Uterus (tissue), 4 donors: ENCODE measurements around the gene NELFB. TPM values are rescaled to one million over a fixed set of nuclear protein-coding genes. Genes with fewer than 3 reads are reported as not detected.
A peak's percentile ranks its signal among the peaks of the same experiment; 100 is the strongest.

ENCODE experiments used
- DNase-seq, 2 donors: peaks; one replicate each; pipeline ENCODE4 v3.0.0-alpha.2; 2019 to 2020
- H3K27ac ChIP-seq, 2 donors: fragments of 200-600 bp; sonication (generic); 1 replicate in 1 of 2; 2 replicates in 1 of 2; pipeline ENCODE4 v1.5.1; 2016 to 2018
- H3K27me3 ChIP-seq, 2 donors: fragments of 200-600 bp; sonication (generic); one replicate each; pipeline ENCODE4 v1.5.1; 2018 to 2019; ENCODE audit warnings: control low read depth in 1 of 2
- H3K36me3 ChIP-seq, 2 donors: fragments of 200-600 bp; sonication (generic); one replicate each; pipeline ENCODE4 v1.5.1; 2019; ENCODE audit warnings: control low read depth in 1 of 2
- H3K4me1 ChIP-seq, 2 donors: fragments of 200-600 bp; sonication (generic); one replicate each; pipeline ENCODE4 v1.5.1; 2018 to 2019; ENCODE audit warnings: control low read depth in 1 of 2
- H3K4me3 ChIP-seq, 2 donors: fragments of 200-600 bp; sonication (generic); 1 replicate in 1 of 2; 2 replicates in 1 of 2; pipeline ENCODE4 v1.5.1; 2018 to 2019; ENCODE audit warnings: mild to moderate bottlenecking in 1 of 2
- H3K9me3 ChIP-seq, 2 donors: fragments of 200-600 bp; sonication (generic); one replicate each; pipeline ENCODE4 v1.5.1; 2019; ENCODE audit warnings: control low read depth in 1 of 2
- POLR2A ChIP-seq, 2 donors: fragments of 450-650 bp; IDR thresholded peaks; one replicate each; pipeline ENCODE4 v1.6.1; 2016; ENCODE audit warnings: antibody characterized with exemption in 2 of 2, mild to moderate bottlenecking in 1 of 2, moderate library complexity in 1 of 2
- intact Hi-C: fragments of 100-400 bp; cut with DNase I; formaldehyde crosslinking; loops from one replicate; pipeline ENCODE4 v1.15.1; 2023; ENCODE audit warnings: low total_unique reads
- total RNA-seq, 4 donors: library from RNA; depleted of rRNA in 3 of 4; stranded (reverse); fragments of >200 nt in 3 of 4; gene quantifications; one replicate each; pipeline versions ENCODE4 v1.1.0 to v1.2.4, GENCODE V29; 2014 to 2023
- TF ChIP-seq, protein P1 (sequence below), 4 experiments: fragments of 200-600 bp in 2 of 4; fragments of 450-650 bp in 2 of 4; sonication (generic) in 2 of 4; IDR thresholded peaks; one replicate each; pipeline ENCODE4 v1.5.1; 2016 to 2019; ENCODE audit warnings: antibody characterized with exemption in 4 of 4, mild to moderate bottlenecking in 2 of 4, moderate library complexity in 1 of 4
- donor health status: DM: yes; HTN: yes; CAD: no.

The NELFB gene
- total RNA-seq, 4 donors from 2014 or later = 17.1 to 46.5 (median 43.2) TPM

DNA sequence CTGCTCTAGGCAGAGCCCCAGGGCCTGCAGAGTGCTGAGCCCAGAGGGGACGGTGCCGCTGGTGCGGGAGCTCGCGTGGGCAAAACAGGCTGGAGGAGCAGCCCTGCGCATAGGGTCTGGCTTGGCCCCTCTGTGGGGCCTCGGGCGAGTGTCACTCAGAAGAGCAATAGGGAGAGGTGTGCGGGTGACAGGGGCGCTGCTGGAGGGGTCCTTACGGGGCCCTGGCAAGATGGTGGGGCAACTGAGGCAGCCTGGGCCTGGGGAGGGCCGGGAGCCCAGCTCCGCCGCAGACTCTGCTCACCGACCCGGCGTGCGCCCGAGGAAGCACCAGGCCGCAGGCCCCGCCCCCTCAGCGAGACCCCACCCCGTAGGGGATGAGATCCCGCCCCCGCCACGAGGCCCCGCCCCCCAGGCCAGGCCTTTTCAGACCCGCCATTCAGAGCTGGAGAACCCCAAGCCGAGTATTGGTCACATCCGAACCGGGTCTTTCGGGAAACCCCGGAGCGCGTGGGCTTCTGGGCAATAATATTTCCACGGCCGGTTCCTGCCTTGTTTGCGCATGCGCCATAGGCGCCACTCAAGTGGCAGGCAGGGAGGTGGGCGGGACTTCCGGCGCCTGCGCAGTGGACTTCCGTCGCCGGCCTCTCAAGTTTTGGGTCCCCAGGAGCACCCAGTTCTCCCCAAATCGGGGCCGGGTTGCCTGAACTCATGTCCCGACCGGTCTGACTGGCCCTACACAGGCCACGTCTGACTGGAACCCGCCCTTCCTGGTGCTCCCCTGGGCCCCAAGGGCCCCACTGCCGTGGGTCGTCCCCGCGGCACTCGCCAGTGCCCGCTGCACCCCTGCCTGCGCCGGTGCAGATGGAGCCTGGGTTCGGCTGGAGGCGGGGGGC, 31.8 kb upstream of the NELFB start:
- peak; percentile 13 to 67 for TF ChIP-seq POLR2A (IDR thresholded peaks at IDR 0.05)
- TF ChIP-seq, protein P1, sequence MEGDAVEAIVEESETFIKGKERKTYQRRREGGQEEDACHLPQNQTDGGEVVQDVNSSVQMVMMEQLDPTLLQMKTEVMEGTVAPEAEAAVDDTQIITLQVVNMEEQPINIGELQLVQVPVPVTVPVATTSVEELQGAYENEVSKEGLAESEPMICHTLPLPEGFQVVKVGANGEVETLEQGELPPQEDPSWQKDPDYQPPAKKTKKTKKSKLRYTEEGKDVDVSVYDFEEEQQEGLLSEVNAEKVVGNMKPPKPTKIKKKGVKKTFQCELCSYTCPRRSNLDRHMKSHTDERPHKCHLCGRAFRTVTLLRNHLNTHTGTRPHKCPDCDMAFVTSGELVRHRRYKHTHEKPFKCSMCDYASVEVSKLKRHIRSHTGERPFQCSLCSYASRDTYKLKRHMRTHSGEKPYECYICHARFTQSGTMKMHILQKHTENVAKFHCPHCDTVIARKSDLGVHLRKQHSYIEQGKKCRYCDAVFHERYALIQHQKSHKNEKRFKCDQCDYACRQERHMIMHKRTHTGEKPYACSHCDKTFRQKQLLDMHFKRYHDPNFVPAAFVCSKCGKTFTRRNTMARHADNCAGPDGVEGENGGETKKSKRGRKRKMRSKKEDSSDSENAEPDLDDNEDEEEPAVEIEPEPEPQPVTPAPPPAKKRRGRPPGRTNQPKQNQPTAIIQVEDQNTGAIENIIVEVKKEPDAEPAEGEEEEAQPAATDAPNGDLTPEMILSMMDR (IDR thresholded peaks at IDR 0.05) = peak in 1 of 4 experiments; percentile 38
- intact Hi-C loops = loop anchor here (10.0 kb wide), 1 partner anchor 109 kb away; the partner anchor contains the start of gene DPP7
- peak; percentile 98 to 99 for DNase-seq
- H3K4me3 ChIP-seq = peak overlapping the region; percentile 58 to 63
- peaks cover 3 to 4% of the 10 kb centered on the region in 2 donors for H3K27me3 ChIP-seq
- H3K4me1 ChIP-seq = peaks cover 0 to 13% of the 10 kb centered on the region in 2 donors
- peak overlapping the region; percentile 76 to 90 for H3K27ac ChIP-seq
- H3K36me3 ChIP-seq = no peaks in the 10 kb centered on the region
- no peaks in the 10 kb centered on the region for H3K9me3 ChIP-seq

DNA sequence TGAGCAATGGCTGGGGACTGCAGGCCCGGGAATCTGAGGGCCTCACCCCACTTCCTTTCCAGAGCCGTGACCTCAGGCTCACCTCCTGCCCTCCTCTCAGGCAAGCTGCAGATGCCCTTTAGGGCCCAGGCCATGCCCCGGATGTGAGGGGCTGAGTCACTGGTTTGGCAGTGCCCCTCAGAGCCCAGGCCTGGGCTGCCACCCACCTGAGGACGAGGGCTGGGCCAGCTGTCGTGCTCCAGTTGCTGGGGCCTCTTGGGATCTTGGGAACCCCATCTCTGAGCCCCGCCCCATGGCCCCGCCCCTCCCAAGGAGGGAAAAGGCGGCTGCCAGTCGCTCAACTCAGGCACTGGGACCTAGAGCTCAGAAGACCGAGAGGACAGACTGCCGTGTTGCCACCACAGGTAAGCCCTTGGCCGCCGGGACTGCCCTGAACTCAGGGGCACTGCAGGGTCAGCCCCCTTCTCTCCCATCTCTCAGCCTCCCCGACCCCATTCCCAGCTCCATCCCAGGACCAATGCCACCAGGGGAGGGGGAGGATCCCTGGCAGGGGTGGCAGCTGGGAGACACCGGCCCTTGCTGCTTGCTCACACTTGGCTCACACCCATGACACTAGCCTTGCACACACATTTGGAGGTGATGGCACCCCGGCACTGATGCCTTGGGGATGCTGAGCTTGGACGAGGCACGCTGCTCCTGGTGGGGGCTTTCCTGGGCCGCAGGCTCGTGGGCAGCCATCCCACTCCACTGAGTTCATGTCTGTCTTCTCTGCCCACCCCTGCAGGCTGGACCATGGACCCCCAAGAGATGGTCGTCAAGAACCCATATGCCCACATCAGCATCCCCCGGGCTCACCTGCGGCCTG, 30.1 kb upstream of the NELFB start, which contains the start of gene CYSRT1:
Gene CYSRT1 (plus strand): TSS at position 345 of the 865 bp plus-strand sequence. CDS start 448 bp downstream, at position 793.
- Histone ChIP-seq H3K4me3 (peak within 1 kb of the TSS; percentile 58 to 63), H3K27ac (peak within 1 kb of the TSS; percentile 76 to 90), H3K4me1 (peaks cover 0 to 13% of the 10 kb centered on the region in 2 donors), H3K9me3 (no peaks in the 10 kb centered on the region), H3K36me3 (no peaks in the 10 kb centered on the region), H3K27me3 (peaks cover 9 to 20% of the 10 kb centered on the region in 2 donors)
- intact Hi-C loops = loop anchor here (10.0 kb wide), 1 partner anchor 110 kb away; the partner anchor contains the start of gene DPP7
- DNase-seq = no peak
- TF ChIP-seq POLR2A (IDR thresholded peaks at IDR 0.05) = no peak
- TF ChIP-seq, protein P1 (IDR thresholded peaks at IDR 0.05) = no peak

DNA sequence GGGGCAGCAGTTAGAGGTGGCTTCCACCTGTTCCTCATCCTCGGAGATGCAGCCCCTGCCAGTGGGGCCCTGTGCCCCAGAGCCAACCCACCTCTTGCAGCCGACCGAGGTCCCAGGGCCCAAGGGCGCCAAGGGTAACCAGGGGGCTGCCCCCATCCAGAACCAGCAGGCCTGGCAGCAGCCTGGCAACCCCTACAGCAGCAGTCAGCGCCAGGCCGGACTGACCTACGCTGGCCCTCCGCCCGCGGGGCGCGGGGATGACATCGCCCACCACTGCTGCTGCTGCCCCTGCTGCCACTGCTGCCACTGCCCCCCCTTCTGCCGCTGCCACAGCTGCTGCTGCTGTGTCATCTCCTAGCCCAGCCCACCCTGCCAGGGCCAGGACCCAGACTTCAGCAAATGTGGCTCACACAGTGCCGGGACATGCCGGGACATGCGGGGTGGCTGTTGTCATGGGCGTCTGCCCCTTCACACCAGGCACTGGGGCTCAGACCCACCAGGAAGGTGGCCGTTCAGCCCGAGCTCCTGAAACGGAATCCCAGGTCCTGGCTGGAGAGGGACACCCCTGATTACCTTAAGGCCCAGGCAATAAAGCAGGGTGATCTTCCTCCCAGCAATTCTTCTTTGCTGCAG, 29.3 kb upstream of the NELFB start:
- H3K36me3 ChIP-seq = no peaks in the 10 kb centered on the region
- H3K27ac ChIP-seq = no peak overlapping the region
- no peak for DNase-seq
- H3K9me3 ChIP-seq = no peaks in the 10 kb centered on the region
- no peak overlapping the region for H3K4me3 ChIP-seq
- intact Hi-C loops = loop anchor here (10.0 kb wide), 1 partner anchor 111 kb away; the partner anchor contains the start of gene DPP7
- no peak for TF ChIP-seq POLR2A (IDR thresholded peaks at IDR 0.05)
- TF ChIP-seq, protein P1 (IDR thresholded peaks at IDR 0.05) = no peak
- H3K27me3 ChIP-seq = peaks cover 9 to 24% of the 10 kb centered on the region in 2 donors
- H3K4me1 ChIP-seq = peaks cover 0 to 13% of the 10 kb centered on the region in 2 donors

DNA sequence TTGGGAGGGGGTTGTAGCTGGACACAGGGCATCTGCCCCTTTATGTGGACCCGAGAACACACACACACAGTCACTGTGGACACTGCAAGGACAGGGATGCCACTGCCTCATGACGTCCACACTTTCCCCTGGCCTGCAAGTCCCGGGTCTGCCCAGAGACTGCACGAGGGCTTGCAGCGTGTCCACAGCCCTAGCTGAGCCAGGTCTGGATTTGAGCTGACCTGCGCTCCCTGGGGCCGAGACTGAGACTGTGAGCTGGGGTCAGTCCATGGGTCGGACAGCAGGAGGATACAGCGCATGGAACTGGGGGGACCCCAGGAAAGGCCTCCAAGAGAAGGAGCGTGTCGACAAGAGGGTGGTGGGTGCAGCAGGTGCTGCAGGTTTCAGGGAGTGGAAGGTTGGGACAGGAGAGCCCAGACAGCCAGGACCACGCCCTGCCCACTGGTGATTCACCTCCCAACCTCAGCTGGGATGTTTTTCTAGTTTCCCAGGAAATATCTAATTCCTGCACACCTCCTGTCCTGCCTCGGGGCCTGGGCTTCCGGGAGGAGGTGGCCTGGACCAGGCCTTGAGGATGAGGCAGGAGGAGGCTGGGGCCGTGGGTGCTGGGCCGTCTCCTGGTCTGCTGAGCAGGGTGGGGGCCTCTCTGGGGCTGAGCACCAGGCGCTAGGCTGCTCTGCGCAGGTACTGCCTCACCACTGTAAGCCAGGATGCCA, 28.6 kb upstream of the NELFB start:
- no peak overlapping the region for H3K27ac ChIP-seq
- peaks cover 0 to 11% of the 10 kb centered on the region in 2 donors for H3K4me1 ChIP-seq
- no peak for TF ChIP-seq POLR2A (IDR thresholded peaks at IDR 0.05)
- TF ChIP-seq, protein P1 (IDR thresholded peaks at IDR 0.05) = no peak
- H3K36me3 ChIP-seq = no peaks in the 10 kb centered on the region
- H3K27me3 ChIP-seq = peaks cover 9 to 24% of the 10 kb centered on the region in 2 donors
- DNase-seq = no peak
- no peaks in the 10 kb centered on the region for H3K9me3 ChIP-seq
- H3K4me3 ChIP-seq = no peak overlapping the region
- intact Hi-C loops = loop anchor here (10.0 kb wide), 1 partner anchor 112 kb away; the partner anchor contains the start of gene DPP7
